ENCODE results near the gene ZNF385B.

GRCh38 chr2:179536185-179536584 is 325.2 kb downstream of the ZNF385B start:
- TF ChIP-seq CTCF (IDR thresholded peaks at IDR 0.05): no peak
- TF ChIP-seq POLR2A (IDR thresholded peaks at IDR 0.05): no peak

Data from adrenal gland (tissue), 5 donors.